HepG2 (cell line): ENCODE measurements around the gene CD300LG.

ENCODE experiments used
- CHCHD3 ChIP-seq: sonication (generic); formaldehyde crosslinking; IDR thresholded peaks from 2 replicates; pipeline ENCODE4 v1.8.0; 2022; ENCODE audit warnings: mild to moderate bottlenecking, missing genetic modification reagents, moderate library complexity
- CTCF ChIP-seq: sonication (generic); formaldehyde crosslinking; IDR thresholded peaks from 2 replicates; pipeline ENCODE4 v1.5.0; 2020; ENCODE audit warnings: mild to moderate bottlenecking, missing genetic modification reagents, moderate library complexity
- ELK4 ChIP-seq: sonication (generic); formaldehyde crosslinking; IDR thresholded peaks from 2 replicates; pipeline ENCODE4 v1.9.0; 2021; ENCODE audit warnings: missing genetic modification reagents, borderline replicate concordance
- EP300 ChIP-seq, 3 experiments: sonication (generic) in 1 of 3; formaldehyde crosslinking in 1 of 3; IDR thresholded peaks; 2 replicates each; pipeline versions ENCODE4 v1.5.1 to v1.6.1; 2011 to 2020; ENCODE audit warnings: low read depth in 2 of 3, low read length in 2 of 3, borderline replicate concordance in 1 of 3, improper control_type of control experiment in 1 of 3, mild to moderate bottlenecking in 1 of 3, missing genetic modification reagents in 1 of 3, moderate library complexity in 1 of 3
- FOXM1 ChIP-seq: sonication (generic); formaldehyde crosslinking; IDR thresholded peaks from 2 replicates; pipeline ENCODE4 v1.5.0; 2020; ENCODE audit warnings: missing genetic modification reagents
- HCFC1 ChIP-seq: fragments of 150-350 bp; IDR thresholded peaks from 2 replicates; pipeline ENCODE4 v1.6.1; 2014; ENCODE audit warnings: low read depth, low read length
- KLF15 ChIP-seq: sonication (generic); formaldehyde crosslinking; IDR thresholded peaks from 2 replicates; pipeline ENCODE4 v1.8.1; 2023; ENCODE audit warnings: borderline replicate concordance, mild to moderate bottlenecking, inconsistent platforms, missing genetic modification reagents, mixed read lengths
- MAX ChIP-seq: IDR thresholded peaks from 2 replicates; pipeline ENCODE4 v1.6.1; 2012; ENCODE audit warnings: inconsistent platforms
- MEIS2 ChIP-seq: sonication (generic); formaldehyde crosslinking; IDR thresholded peaks from 2 replicates; pipeline ENCODE4 v1.9.0; 2021; ENCODE audit warnings: mild to moderate bottlenecking, missing genetic modification reagents
- RFX5 ChIP-seq: IDR thresholded peaks from 2 replicates; pipeline ENCODE4 v1.6.1; 2011; ENCODE audit warnings: low read depth, low read length, improper control_type of control experiment
- TGIF2 ChIP-seq: IDR thresholded peaks from 2 replicates; pipeline ENCODE4 v1.6.1; 2016; ENCODE audit warnings: control low read depth, missing compliant biosample characterization
- ZBTB20 ChIP-seq: sonication (generic); formaldehyde crosslinking; IDR thresholded peaks from 2 replicates; pipeline ENCODE4 v1.8.1; 2023; ENCODE audit warnings: missing genetic modification reagents, low read depth, mild to moderate bottlenecking, borderline replicate concordance
- ZBTB33 ChIP-seq: sonication (generic); formaldehyde crosslinking; IDR thresholded peaks from 2 replicates; pipeline ENCODE4 v1.4.0; 2020; ENCODE audit warnings: missing genetic modification reagents
- ZNF441 ChIP-seq: sonication (generic); formaldehyde crosslinking; IDR thresholded peaks from 2 replicates; pipeline ENCODE4 v1.7.0; 2021; ENCODE audit warnings: missing genetic modification reagents, borderline replicate concordance

- TF ChIP-seq ZBTB20 (CRISPR knock-in tag) = no peak
- TF ChIP-seq HCFC1 = no peak
- no peak for TF ChIP-seq KLF15 (CRISPR knock-in tag)
- TF ChIP-seq FOXM1 = no peak
- TF ChIP-seq CHCHD3 (CRISPR knock-in tag) = no peak
- no peak for TF ChIP-seq ZBTB33 (CRISPR knock-in tag)
- no peak for TF ChIP-seq CTCF (CRISPR knock-in tag)
- no peak for TF ChIP-seq MAX
- TF ChIP-seq TGIF2 (CRISPR knock-in tag) = no peak
- no peak for TF ChIP-seq RFX5
- no peak for TF ChIP-seq ZNF441 (CRISPR knock-in tag)
- TF ChIP-seq EP300 (IDR thresholded peaks at IDR 0.05; ENCODE audit: low read depth in 2 of 2, low read length in 2 of 2) = no peak
- no peak for TF ChIP-seq EP300 (CRISPR knock-in tag; IDR thresholded peaks at IDR 0.05; ENCODE audit: borderline replicate concordance)
- no peak for TF ChIP-seq MEIS2
- no peak for TF ChIP-seq ELK4
Measured at GRCh38 chr17:43905400-43905984, 58.5 kb downstream of the CD300LG start.
